ENCODE results near the gene COL25A1. TPM values are rescaled to one million over a fixed set of nuclear protein-coding genes. Genes with fewer than 3 reads are reported as not detected.

Gene COL25A1
- total RNA-seq, 4 donors from 2014 or later: 0.14 to 1.6 (median 0.32) TPM; not detected in 1

DNA sequence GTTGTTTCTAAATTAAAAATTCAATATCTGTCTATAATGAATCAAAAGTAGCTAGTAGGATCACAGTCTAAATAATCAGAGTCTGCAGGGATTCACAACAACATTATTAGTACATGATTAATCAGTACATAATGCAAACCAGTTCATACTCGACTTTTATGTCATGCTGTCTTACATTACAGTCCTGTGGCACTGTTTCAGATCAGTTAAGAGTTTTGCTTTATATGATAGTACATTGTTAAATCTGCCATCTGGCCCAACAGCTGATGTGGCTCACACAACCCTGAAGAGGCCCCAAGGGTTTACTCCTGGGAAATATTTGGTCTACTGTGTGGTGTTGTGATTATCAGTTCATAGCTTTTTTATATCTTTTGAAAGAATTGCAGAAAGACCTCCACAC lies 292.5 kb downstream of the COL25A1 start:
- TF ChIP-seq EP300 (IDR thresholded peaks at IDR 0.05; ENCODE audit: low read depth) (no peak), POLR2A (IDR thresholded peaks at IDR 0.05) (no peak), POLR2AphosphoS5 (IDR thresholded peaks at IDR 0.05) (no peak)
- TF ChIP-seq, protein P1, sequence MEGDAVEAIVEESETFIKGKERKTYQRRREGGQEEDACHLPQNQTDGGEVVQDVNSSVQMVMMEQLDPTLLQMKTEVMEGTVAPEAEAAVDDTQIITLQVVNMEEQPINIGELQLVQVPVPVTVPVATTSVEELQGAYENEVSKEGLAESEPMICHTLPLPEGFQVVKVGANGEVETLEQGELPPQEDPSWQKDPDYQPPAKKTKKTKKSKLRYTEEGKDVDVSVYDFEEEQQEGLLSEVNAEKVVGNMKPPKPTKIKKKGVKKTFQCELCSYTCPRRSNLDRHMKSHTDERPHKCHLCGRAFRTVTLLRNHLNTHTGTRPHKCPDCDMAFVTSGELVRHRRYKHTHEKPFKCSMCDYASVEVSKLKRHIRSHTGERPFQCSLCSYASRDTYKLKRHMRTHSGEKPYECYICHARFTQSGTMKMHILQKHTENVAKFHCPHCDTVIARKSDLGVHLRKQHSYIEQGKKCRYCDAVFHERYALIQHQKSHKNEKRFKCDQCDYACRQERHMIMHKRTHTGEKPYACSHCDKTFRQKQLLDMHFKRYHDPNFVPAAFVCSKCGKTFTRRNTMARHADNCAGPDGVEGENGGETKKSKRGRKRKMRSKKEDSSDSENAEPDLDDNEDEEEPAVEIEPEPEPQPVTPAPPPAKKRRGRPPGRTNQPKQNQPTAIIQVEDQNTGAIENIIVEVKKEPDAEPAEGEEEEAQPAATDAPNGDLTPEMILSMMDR (IDR thresholded peaks at IDR 0.05): no peak
- 0 to 3% methylated on average over 1 of the region's 1 CpG for WGBS, 2 donors (ENCODE audit: low coverage in 1 of 2)

DNA sequence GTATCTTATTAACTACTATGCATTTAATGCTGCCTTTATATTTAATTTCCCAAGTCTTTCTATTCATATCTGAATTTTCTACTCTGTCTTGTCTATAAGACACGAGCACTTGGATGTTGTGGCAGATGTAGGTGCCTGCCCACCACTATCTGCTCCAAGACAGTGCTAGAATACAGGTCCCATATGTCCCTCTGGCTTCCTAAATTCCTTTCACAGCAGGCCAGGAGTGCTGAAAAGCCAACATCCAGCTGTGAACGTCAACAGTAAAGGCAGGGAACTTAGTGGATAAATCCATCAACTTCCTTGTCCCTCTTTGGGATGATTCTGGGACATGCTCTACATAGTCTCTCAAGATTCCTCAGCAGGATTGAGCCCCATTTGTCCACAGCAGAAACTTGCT lies 294.5 kb downstream of the COL25A1 start:
- intact Hi-C loops (cut with DNase I; ENCODE audit: low total_unique reads): no loop called here
- 63 to 70% methylated on average over 1 to 2 of the region's 2 CpGs for WGBS, 2 donors (ENCODE audit: low coverage in 1 of 2)
- TF ChIP-seq POLR2A (IDR thresholded peaks at IDR 0.05): no peak
- no peak for TF ChIP-seq EP300 (IDR thresholded peaks at IDR 0.05; ENCODE audit: low read depth)
- TF ChIP-seq POLR2AphosphoS5 (IDR thresholded peaks at IDR 0.05): no peak
- TF ChIP-seq, protein P1 (IDR thresholded peaks at IDR 0.05): no peak
- no peaks in the 10 kb centered on the region for H3K36me3 ChIP-seq
- H3K4me1 ChIP-seq: no peaks in the 10 kb centered on the region
- in situ Hi-C loops (cut with MboI; ENCODE audit: low pct_ligation_motif_present in 1 of 4, low pct_unique_long_range_greater_than_20kb in 1 of 4, low sequenced_read_pairs in 3 of 4): no loop called here
- no peak overlapping the region for H3K4me3 ChIP-seq
- H3K27me3 ChIP-seq: no peaks in the 10 kb centered on the region
- H3K9me3 ChIP-seq: no peaks in the 10 kb centered on the region
- no peak for DNase-seq
- no peak overlapping the region for H3K27ac ChIP-seq

More for the DNA sequence above, 292.5 kb downstream of the COL25A1 start:
- H3K4me3 ChIP-seq: no peak overlapping the region
- H3K36me3 ChIP-seq: no peaks in the 10 kb centered on the region
- H3K27me3 ChIP-seq: no peaks in the 10 kb centered on the region
- H3K9me3 ChIP-seq: no peaks in the 10 kb centered on the region
- no peak for DNase-seq
- intact Hi-C loops (cut with DNase I; ENCODE audit: low total_unique reads) (no loop called here), in situ Hi-C loops (cut with MboI; ENCODE audit: low pct_ligation_motif_present in 1 of 4, low pct_unique_long_range_greater_than_20kb in 1 of 4, low sequenced_read_pairs in 3 of 4) (no loop called here)
- H3K27ac ChIP-seq: no peak overlapping the region
- H3K4me1 ChIP-seq: no peaks in the 10 kb centered on the region

DNA sequence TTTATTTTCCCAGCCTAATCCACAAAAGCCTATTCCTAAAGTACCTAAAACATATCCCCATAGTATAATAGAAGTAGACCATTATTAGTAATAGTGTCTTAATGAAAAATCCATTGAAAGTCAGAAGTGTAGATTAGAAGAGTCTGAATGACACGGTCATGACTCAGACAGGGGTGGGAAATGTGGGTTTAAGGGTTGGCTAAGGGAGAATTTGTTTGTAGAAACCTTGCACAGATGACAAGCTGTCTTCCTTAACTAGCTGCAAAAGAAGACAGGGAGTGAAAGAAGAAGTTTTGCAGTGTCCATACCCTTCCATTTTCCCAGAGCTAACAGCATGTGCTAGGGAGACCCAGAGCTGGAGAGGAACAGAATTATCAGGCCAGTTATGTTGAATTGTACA lies 296.9 kb downstream of the COL25A1 start:
- in situ Hi-C loops (cut with MboI; ENCODE audit: low pct_ligation_motif_present in 1 of 4, low pct_unique_long_range_greater_than_20kb in 1 of 4, low sequenced_read_pairs in 3 of 4) (no loop called here), intact Hi-C loops (cut with DNase I; ENCODE audit: low total_unique reads) (no loop called here)
- no peaks in the 10 kb centered on the region for H3K36me3 ChIP-seq
- no peak overlapping the region for H3K27ac ChIP-seq
- H3K27me3 ChIP-seq: no peaks in the 10 kb centered on the region
- no peak for TF ChIP-seq POLR2A (IDR thresholded peaks at IDR 0.05)
- TF ChIP-seq EP300 (IDR thresholded peaks at IDR 0.05; ENCODE audit: low read depth): no peak
- no peak for TF ChIP-seq POLR2AphosphoS5 (IDR thresholded peaks at IDR 0.05)
- TF ChIP-seq, protein P1 (IDR thresholded peaks at IDR 0.05): no peak
- no peaks in the 10 kb centered on the region for H3K4me1 ChIP-seq
- no peak for DNase-seq
- H3K4me3 ChIP-seq: no peak overlapping the region
- WGBS, 2 donors (ENCODE audit: low coverage in 1 of 2): 79 to 86% methylated on average over 1 of the region's 1 CpG
- H3K9me3 ChIP-seq: no peaks in the 10 kb centered on the region

DNA sequence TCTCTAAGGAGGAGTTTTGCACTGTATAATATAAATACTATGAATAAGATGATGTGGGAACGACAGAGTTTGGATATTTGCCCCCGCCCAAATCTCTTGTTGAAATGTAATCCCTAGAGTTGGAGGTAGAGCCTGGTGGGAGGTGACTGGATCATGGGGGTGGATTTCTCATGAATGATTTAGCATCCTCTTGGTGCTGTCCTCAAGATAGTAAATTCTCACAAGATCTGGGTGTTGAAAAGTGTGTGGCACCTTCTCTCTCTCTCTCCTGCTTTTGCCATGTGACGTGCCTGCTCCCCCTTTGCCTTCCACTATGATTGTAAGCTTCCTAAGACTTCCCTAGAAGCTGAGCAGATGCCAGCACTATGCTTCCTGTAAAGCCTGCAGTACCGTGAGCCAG lies 298.0 kb downstream of the COL25A1 start:
- Histone ChIP-seq H3K27ac (no peak overlapping the region), H3K27me3 (no peaks in the 10 kb centered on the region), H3K4me1 (no peaks in the 10 kb centered on the region), H3K4me3 (no peak overlapping the region), H3K9me3 (no peaks in the 10 kb centered on the region), H3K36me3 (no peaks in the 10 kb centered on the region)
- WGBS, 2 donors (ENCODE audit: low coverage in 1 of 2): 70 to 72% methylated on average over 4 of the region's 4 CpGs
- no peak for DNase-seq
- in situ Hi-C loops (cut with MboI; ENCODE audit: low pct_ligation_motif_present in 1 of 4, low pct_unique_long_range_greater_than_20kb in 1 of 4, low sequenced_read_pairs in 3 of 4): no loop called here
- intact Hi-C loops (cut with DNase I; ENCODE audit: low total_unique reads): no loop called here
- TF ChIP-seq EP300 (IDR thresholded peaks at IDR 0.05; ENCODE audit: low read depth): no peak
- TF ChIP-seq POLR2A (IDR thresholded peaks at IDR 0.05): no peak
- no peak for TF ChIP-seq POLR2AphosphoS5 (IDR thresholded peaks at IDR 0.05)
- TF ChIP-seq, protein P1 (IDR thresholded peaks at IDR 0.05): no peak
